Esophagus muscularis mucosa (tissue), 4 donors: Measurements from ENCODE around the gene GCNA.

Experiments used
- EP300 ChIP-seq: sonication (generic); formaldehyde crosslinking; IDR thresholded peaks from one replicate; pipeline ENCODE4 v1.6.1; 2017; ENCODE audit warnings: antibody characterized with exemption
- POLR2A ChIP-seq: fragments of 450-650 bp; IDR thresholded peaks from one replicate; pipeline ENCODE4 v1.6.1; 2017; ENCODE audit warnings: antibody characterized with exemption, moderate library complexity, mild to moderate bottlenecking, low read depth
- POLR2AphosphoS5 ChIP-seq, 2 donors: sonication (generic); formaldehyde crosslinking; IDR thresholded peaks; one replicate each; pipeline ENCODE4 v1.6.1; 2017; ENCODE audit warnings: antibody characterized with exemption in 2 of 2
- TF ChIP-seq, protein P1 (sequence below), 3 experiments: fragments of 200-600 bp in 2 of 3; fragments of 450-650 bp in 1 of 3; sonication (generic) in 2 of 3; IDR thresholded peaks; one replicate each; pipeline ENCODE4 v1.5.1; 2017 to 2019; ENCODE audit warnings: antibody characterized with exemption in 3 of 3, mild to moderate bottlenecking in 2 of 3, moderate library complexity in 1 of 3

DNA sequence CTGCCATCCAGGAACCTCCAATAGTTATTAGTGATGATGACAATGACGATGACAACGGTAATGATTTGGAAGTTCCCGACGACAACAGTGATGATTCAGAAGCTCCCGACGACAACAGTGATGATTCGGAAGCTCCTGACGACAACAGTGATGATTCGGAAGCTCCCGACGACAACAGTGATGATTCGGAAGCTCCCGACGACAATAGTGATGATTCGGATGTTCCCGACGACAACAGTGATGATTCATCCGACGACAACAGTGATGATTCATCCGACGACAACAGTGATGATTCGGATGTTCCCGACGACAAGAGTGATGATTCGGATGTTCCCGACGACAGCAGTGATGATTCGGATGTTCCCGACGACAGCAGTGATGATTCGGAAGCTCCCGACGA, 25.4 kb downstream of the GCNA start:
- TF ChIP-seq, protein P1, sequence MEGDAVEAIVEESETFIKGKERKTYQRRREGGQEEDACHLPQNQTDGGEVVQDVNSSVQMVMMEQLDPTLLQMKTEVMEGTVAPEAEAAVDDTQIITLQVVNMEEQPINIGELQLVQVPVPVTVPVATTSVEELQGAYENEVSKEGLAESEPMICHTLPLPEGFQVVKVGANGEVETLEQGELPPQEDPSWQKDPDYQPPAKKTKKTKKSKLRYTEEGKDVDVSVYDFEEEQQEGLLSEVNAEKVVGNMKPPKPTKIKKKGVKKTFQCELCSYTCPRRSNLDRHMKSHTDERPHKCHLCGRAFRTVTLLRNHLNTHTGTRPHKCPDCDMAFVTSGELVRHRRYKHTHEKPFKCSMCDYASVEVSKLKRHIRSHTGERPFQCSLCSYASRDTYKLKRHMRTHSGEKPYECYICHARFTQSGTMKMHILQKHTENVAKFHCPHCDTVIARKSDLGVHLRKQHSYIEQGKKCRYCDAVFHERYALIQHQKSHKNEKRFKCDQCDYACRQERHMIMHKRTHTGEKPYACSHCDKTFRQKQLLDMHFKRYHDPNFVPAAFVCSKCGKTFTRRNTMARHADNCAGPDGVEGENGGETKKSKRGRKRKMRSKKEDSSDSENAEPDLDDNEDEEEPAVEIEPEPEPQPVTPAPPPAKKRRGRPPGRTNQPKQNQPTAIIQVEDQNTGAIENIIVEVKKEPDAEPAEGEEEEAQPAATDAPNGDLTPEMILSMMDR (IDR thresholded peaks at IDR 0.05): no peak
- no peak for TF ChIP-seq POLR2AphosphoS5 (IDR thresholded peaks at IDR 0.05)
- TF ChIP-seq POLR2A: no peak
- TF ChIP-seq EP300: no peak
